ENCODE results near the gene B4GALT2. TPM values are rescaled to one million over a fixed set of nuclear protein-coding genes. Genes with fewer than 3 reads are reported as not detected.

B4GALT2 gene
- total and polyA plus RNA-seq, 2 donors (not counting 3 experiments of a cell fraction or from before 2014, with no cell fraction given) = 80.0 to 103 TPM

GRCh38 chr1:44021581-44022321 is 42.7 kb downstream of the B4GALT2 start:
- H4K20me1 ChIP-seq (replicated peaks; ENCODE audit: control insufficient read depth, extremely low read depth, insufficient read depth, low read length) = no peaks in the 10 kb centered on the region
- no peaks in the 10 kb centered on the region for H3K4me1 ChIP-seq (ENCODE audit: control insufficient read depth, extremely low read depth, insufficient read depth, low read length)
- H3K4me3 ChIP-seq (replicated peaks in 1 of 3; ENCODE audit: insufficient read depth in 1 of 3, low read depth in 1 of 3, low read length in 3 of 3) = no peak overlapping the region
- CTCF ChIA-PET = interaction anchor here (1.2 to 3.0 kb wide), 3 partner anchors 15 to 258 kb away, joined by 5 to 16 read pairs (median 7); no protein-coding TSS in a partner anchor
- no peak overlapping the region for H2AFZ ChIP-seq (ENCODE audit: low read depth, low read length)
- no peak for DNase-seq (ENCODE audit: low read depth, low spot score)
- no TSS peak for BruUV-seq (replicated peaks)
- H3K9me1 ChIP-seq (replicated peaks; ENCODE audit: control insufficient read depth, extremely low read depth, insufficient read depth, low read length) = no peaks in the 10 kb centered on the region
- H3K27ac ChIP-seq (ENCODE audit: insufficient read depth, low read depth, low read length) = no peak overlapping the region
- TF ChIP-seq GATA2 (IDR thresholded peaks at IDR 0.05; ENCODE audit: insufficient read depth, insufficient read length, low read depth, low read length) (no peak), EZH2 (IDR thresholded peaks at IDR 0.05; ENCODE audit: borderline replicate concordance, low read depth, low read length, severe bottlenecking) (no peak), MAX (IDR thresholded peaks at IDR 0.05; ENCODE audit: insufficient read depth, insufficient read length) (no peak)
- intact Hi-C loops (cut with micrococcal nuclease) = no loop called here
- no peaks in the 10 kb centered on the region for H3K79me2 ChIP-seq (ENCODE audit: control insufficient read depth, insufficient read depth, low read length)
- POLR2A ChIA-PET = no interaction called here
- dilution Hi-C loops (cut with MboI; ENCODE audit: extremely low pct_ligation_motif_present, low sequenced_read_pairs) = no loop called here
- FAIRE-seq = no peak
- no peaks in the 10 kb centered on the region for H3K9me3 ChIP-seq (replicated peaks; ENCODE audit: control insufficient read depth, insufficient read depth, low read length)
- H3K27me3 ChIP-seq (ENCODE audit: control insufficient read depth in 2 of 2, insufficient read depth in 2 of 2, low read length in 2 of 2) = no peaks in the 10 kb centered on the region
- no peak overlapping the region for H3K4me2 ChIP-seq (ENCODE audit: insufficient read depth, low read length)
- no peaks in the 10 kb centered on the region for H3K36me3 ChIP-seq (ENCODE audit: control insufficient read depth in 2 of 2, extremely low read depth in 1 of 2, insufficient read depth in 2 of 2, low read length in 2 of 2)
- H3K9ac ChIP-seq (replicated peaks; ENCODE audit: extremely low read depth, insufficient read depth, low read length) = no peak overlapping the region

GRCh38 chr1:44024031-44024902 is 45.3 kb downstream of the B4GALT2 start:
- dilution Hi-C loops (cut with MboI; ENCODE audit: extremely low pct_ligation_motif_present, low sequenced_read_pairs) (no loop called here), intact Hi-C loops (cut with micrococcal nuclease) (no loop called here)
- peaks cover under 1% of the 10 kb centered on the region for H3K4me1 ChIP-seq (ENCODE audit: control insufficient read depth, extremely low read depth, insufficient read depth, low read length)
- DNase-seq (ENCODE audit: low read depth, low spot score) (no peak), FAIRE-seq (no peak)
- H3K79me2 ChIP-seq (ENCODE audit: control insufficient read depth, insufficient read depth, low read length) = no peaks in the 10 kb centered on the region
- no peak overlapping the region for H3K4me3 ChIP-seq (replicated peaks in 1 of 3; ENCODE audit: insufficient read depth in 1 of 3, low read depth in 1 of 3, low read length in 3 of 3)
- no peak overlapping the region for H3K27ac ChIP-seq (ENCODE audit: insufficient read depth, low read depth, low read length)
- CTCF ChIA-PET = interaction anchor here (1.5 to 1.8 kb wide), 2 partner anchors 12 to 13 kb away, joined by 3 to 6 read pairs; no protein-coding TSS in a partner anchor
- no peak overlapping the region for H2AFZ ChIP-seq (ENCODE audit: low read depth, low read length)
- BruUV-seq (replicated peaks) = no TSS peak
- no peaks in the 10 kb centered on the region for H4K20me1 ChIP-seq (replicated peaks; ENCODE audit: control insufficient read depth, extremely low read depth, insufficient read depth, low read length)
- TF ChIP-seq FOS (IDR thresholded peaks at IDR 0.05; ENCODE audit: borderline replicate concordance, insufficient read depth, low read length) (no peak), MAX (IDR thresholded peaks at IDR 0.05; ENCODE audit: insufficient read depth, insufficient read length) (no peak), CTCF (IDR thresholded peaks at IDR 0.05; ENCODE audit: extremely low read depth in 1 of 2, insufficient read depth in 1 of 2, low read depth in 1 of 2, low read length in 2 of 2) (no peak), POLR2AphosphoS5 (IDR thresholded peaks at IDR 0.05; ENCODE audit: insufficient read depth, low read depth, low read length) (no peak), GATA2 (IDR thresholded peaks at IDR 0.05; ENCODE audit: insufficient read depth, insufficient read length, low read depth, low read length) (no peak), EZH2 (IDR thresholded peaks at IDR 0.05; ENCODE audit: borderline replicate concordance, low read depth, low read length, severe bottlenecking) (no peak), POLR2A (IDR thresholded peaks at IDR 0.05; ENCODE audit: low read depth, low read length) (no peak), JUN (IDR thresholded peaks at IDR 0.05; ENCODE audit: borderline replicate concordance, insufficient read depth, insufficient read length, low read depth) (no peak)
- H3K9me1 ChIP-seq (replicated peaks; ENCODE audit: control insufficient read depth, extremely low read depth, insufficient read depth, low read length) = no peaks in the 10 kb centered on the region
- H3K27me3 ChIP-seq (ENCODE audit: control insufficient read depth in 2 of 2, insufficient read depth in 2 of 2, low read length in 2 of 2) = no peaks in the 10 kb centered on the region
- no peak overlapping the region for H3K9ac ChIP-seq (replicated peaks; ENCODE audit: extremely low read depth, insufficient read depth, low read length)
- POLR2A ChIA-PET = no interaction called here
- H3K4me2 ChIP-seq (ENCODE audit: insufficient read depth, low read length) = no peak overlapping the region
- no peaks in the 10 kb centered on the region for H3K9me3 ChIP-seq (replicated peaks; ENCODE audit: control insufficient read depth, insufficient read depth, low read length)
- H3K36me3 ChIP-seq (ENCODE audit: control insufficient read depth in 2 of 2, extremely low read depth in 1 of 2, insufficient read depth in 2 of 2, low read length in 2 of 2) = no peaks in the 10 kb centered on the region

Measured in endothelial cell of umbilical vein (primary cell).